Measurements from ENCODE around the gene CTPS1. TPM values are rescaled to one million over a fixed set of nuclear protein-coding genes. Genes with fewer than 3 reads are reported as not detected.

CTPS1 gene
- total and polyA plus RNA-seq, 2 of the 13 experiments (the other 11 are each of a cell fraction or from before 2014, with no cell fraction given) = 9.6 to 42.8 TPM

- TF ChIP-seq FOXP4 (CRISPR knock-in tag; IDR thresholded peaks at IDR 0.05) (0 out of 2 replicates have a peak, but pooled peaks have one; percentile 64), SSRP1 (CRISPR knock-in tag; IDR thresholded peaks at IDR 0.05) (0 out of 2 replicates have a peak, but pooled peaks have one; percentile 47), ZNF670 (CRISPR knock-in tag; IDR thresholded peaks at IDR 0.05; ENCODE audit: borderline replicate concordance) (peak; percentile 26; the same call in 1 of the 2 replicates), FOXO1 (CRISPR knock-in tag; IDR thresholded peaks at IDR 0.05) (peak; percentile 79), HDAC6 (IDR thresholded peaks at IDR 0.05; ENCODE audit: low read depth, low read length) (no peak), PAXIP1 (CRISPR knock-in tag; conservative IDR thresholded peaks at IDR 0.05) (peak; percentile 90), ZNF30 (CRISPR knock-in tag; IDR thresholded peaks at IDR 0.05) (no peak), IKZF5 (CRISPR knock-in tag; IDR thresholded peaks at IDR 0.05) (peak; percentile 60; the same call in 1 of the 2 replicates), ZNF740 (CRISPR knock-in tag; IDR thresholded peaks at IDR 0.05) (no peak), KAT8 (CRISPR knock-in tag; IDR thresholded peaks at IDR 0.05) (peak; percentile 54), ZFP36L1 (CRISPR knock-in tag; IDR thresholded peaks at IDR 0.05) (peak; percentile 42; the same call in 1 of the 2 replicates), BHLHE40 (IDR thresholded peaks at IDR 0.05; ENCODE audit: low read length) (peak; percentile 68; the same call in 1 of the 2 replicates), HNRNPUL1 (IDR thresholded peaks at IDR 0.05; ENCODE audit: low read depth, low read length) (no peak), FLYWCH1 (CRISPR knock-in tag; IDR thresholded peaks at IDR 0.05) (no peak), MIXL1 (CRISPR knock-in tag; IDR thresholded peaks at IDR 0.05) (peak; percentile 87), ZNF275 (CRISPR knock-in tag; IDR thresholded peaks at IDR 0.05; ENCODE audit: borderline replicate concordance) (0 out of 2 replicates have a peak, but pooled peaks have one; percentile 49), ZBTB43 (CRISPR knock-in tag; conservative IDR thresholded peaks at IDR 0.05) (0 out of 2 replicates have a peak, but pooled peaks have one; percentile 34), CBX5 (CRISPR knock-in tag; IDR thresholded peaks at IDR 0.05; ENCODE audit: borderline replicate concordance) (peak; percentile 89; the same call in 1 of the 2 replicates), CREM (IDR thresholded peaks at IDR 0.05) (peak; percentile 44; the same call in 1 of the 2 replicates), CREM (CRISPR knock-in tag; IDR thresholded peaks at IDR 0.05) (no peak)
Measured at GRCh38 chr1:40939320-40940059, 40.0 kb upstream of the CTPS1 start (continued).
